Spleen (tissue), 7 donors: ENCODE results near the gene ZNF205.

Experiments used
- CTCF ChIP-seq, 11 experiments: fragments of 200-600 bp in 7 of 11; fragments of 450-650 bp in 4 of 11; sonication (generic) in 4 of 11; IDR thresholded peaks in 8 of 11; conservative IDR thresholded peaks in 3 of 11; 1 replicate in 7 of 11; 2 replicates in 4 of 11; pipeline versions ENCODE4 v1.4.0 to v1.8.0; 2016 to 2021; ENCODE audit warnings: antibody characterized with exemption in 11 of 11, inconsistent platforms in 4 of 11, mild to moderate bottlenecking in 1 of 11
- POLR2A ChIP-seq, 3 donors: fragments of 450-650 bp; IDR thresholded peaks; one replicate each; pipeline ENCODE4 v1.5.1; 2017; ENCODE audit warnings: antibody characterized with exemption in 3 of 3, mild to moderate bottlenecking in 1 of 3
- POLR2AphosphoS5 ChIP-seq, 3 donors: sonication (generic); formaldehyde crosslinking; IDR thresholded peaks; one replicate each; pipeline ENCODE4 v1.5.1; 2017; ENCODE audit warnings: antibody characterized with exemption in 3 of 3
- donor health status: DM: no; HTN: no; CAD: no; lungs with moderate emphysema.
- donor health status: DM: no; HTN: no; CAD: no.
- donor health status: DM: no; HTN: no; CAD: no.

GRCh38 chr16:3140603-3141427 lies 28.4 kb downstream of the ZNF205 start:
- TF ChIP-seq POLR2A (IDR thresholded peaks at IDR 0.05) (no peak), CTCF (IDR thresholded peaks at IDR 0.05 in 8 of 11, conservative IDR thresholded peaks at IDR 0.05 in 3 of 11) (no peak), POLR2AphosphoS5 (IDR thresholded peaks at IDR 0.05) (peak in 1 of 3 donors; percentile 35)
